NB4 (cell line): ENCODE data around the gene NFYA.
A peak's percentile ranks its signal among the peaks of the same experiment; 100 is the strongest.

Experiments
- DNase-seq: peaks from one replicate; pipeline ENCODE4 v3.0.0; 2010; ENCODE audit warnings: low read depth
- H3K4me3 ChIP-seq: one replicate; pipeline ENCODE4 v1.5.1; 2011; ENCODE audit warnings: mild to moderate bottlenecking, low read depth, low read length, moderate library complexity
- CTCF ChIP-seq: IDR thresholded peaks from one replicate; pipeline ENCODE4 v1.5.1; 2012; ENCODE audit warnings: low read depth, low read length
- MAX ChIP-seq: IDR thresholded peaks from 2 replicates; pipeline ENCODE4 v1.6.1; 2011; ENCODE audit warnings: low read depth, low read length
- MYC ChIP-seq: IDR thresholded peaks from 2 replicates; pipeline ENCODE4 v1.6.1; 2011; ENCODE audit warnings: low read depth, low read length
- POLR2A ChIP-seq: IDR thresholded peaks from 2 replicates; pipeline ENCODE4 v1.6.1; 2011; ENCODE audit warnings: mild to moderate bottlenecking; ENCODE audit not compliant: insufficient read length; ENCODE audit errors: extremely low read depth

NFYA gene

DNA sequence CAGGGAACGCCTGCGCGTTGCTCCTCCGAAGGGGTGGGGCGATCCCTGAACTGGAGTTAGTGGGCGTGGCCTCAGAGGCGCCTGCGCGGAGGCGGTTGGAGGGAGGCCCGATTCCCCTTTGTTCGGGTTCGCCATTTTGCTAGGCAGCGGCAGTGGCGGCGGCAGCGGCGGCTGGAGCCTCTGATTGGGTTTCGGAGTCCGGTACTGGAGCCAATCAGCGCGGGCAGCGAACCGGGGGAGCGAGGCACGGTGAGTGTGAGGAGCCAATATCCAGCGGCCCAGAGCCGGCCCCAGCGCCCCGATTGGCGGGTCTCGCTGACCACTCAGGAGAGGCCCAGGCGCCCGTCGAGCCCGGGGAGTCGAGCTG lies at the start of gene NFYA:
TSS of gene NFYA (plus strand) at position 139 of the 367 bp plus-strand sequence. CDS start 6,116 bp downstream, outside the sequence.
- TF ChIP-seq MAX = no peak
- TF ChIP-seq CTCF = no peak
- TF ChIP-seq MYC = no peak
- no peak for TF ChIP-seq POLR2A
- no peak for DNase-seq
- peak within 1 kb of the TSS; percentile 81 for H3K4me3 ChIP-seq

DNA sequence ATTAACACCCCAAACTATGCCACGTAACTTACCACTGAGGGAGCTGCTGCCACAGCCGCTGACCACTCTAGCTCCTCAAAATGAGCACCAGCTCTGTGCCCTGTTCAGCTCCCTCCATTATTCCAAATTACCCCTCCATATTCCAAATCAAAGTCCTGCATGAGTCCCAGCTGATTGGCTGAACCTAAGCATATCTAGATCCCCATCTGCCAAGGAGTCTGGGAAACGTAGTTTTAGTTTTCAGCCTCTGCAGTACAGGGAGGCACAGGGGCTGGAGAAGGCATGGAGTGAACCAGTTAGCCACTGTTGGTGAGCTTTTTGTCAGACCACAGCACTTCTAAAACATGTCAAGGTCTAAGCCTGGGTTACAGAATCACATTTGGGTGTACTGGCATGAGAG lies 49.7 kb upstream of the NFYA start:
- DNase-seq = no peak
- no peak for TF ChIP-seq POLR2A
- TF ChIP-seq MAX = no peak
- no peak for TF ChIP-seq CTCF
- no peak for TF ChIP-seq MYC
- H3K4me3 ChIP-seq = no peak overlapping the region

DNA sequence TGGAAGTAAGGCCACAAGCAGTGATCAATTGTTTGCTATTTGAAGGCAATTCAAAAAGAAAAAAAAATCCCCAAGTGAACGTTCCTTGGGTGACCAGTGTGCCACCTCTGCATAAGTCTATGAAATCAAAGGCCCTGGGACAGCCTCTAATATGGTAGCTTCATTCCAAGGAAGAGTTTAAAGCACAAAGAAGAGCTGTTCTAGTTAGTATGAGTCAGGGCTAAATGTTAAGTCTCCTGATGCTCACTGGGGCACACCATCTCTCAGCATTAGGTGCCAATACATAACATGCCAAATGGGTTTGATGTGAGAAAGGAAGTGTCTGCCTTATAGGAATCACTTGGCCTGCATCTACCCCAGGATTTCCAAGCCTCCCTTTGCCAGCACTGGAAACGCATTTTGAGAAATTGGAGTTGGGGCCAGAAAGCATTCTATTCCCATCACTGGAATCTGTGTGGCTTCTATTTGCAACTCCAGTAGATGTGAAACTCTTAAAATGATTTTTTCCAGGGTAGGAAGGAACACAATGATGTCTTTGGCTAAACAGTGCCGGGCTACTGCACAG lies 46.7 kb upstream of the NFYA start:
- no peak for DNase-seq
- H3K4me3 ChIP-seq = no peak overlapping the region
- no peak for TF ChIP-seq POLR2A
- TF ChIP-seq MYC = no peak
- TF ChIP-seq CTCF = no peak
- no peak for TF ChIP-seq MAX

GRCh38 chr6:41027241-41027640 lies 45.5 kb upstream of the NFYA start:
- no peak for TF ChIP-seq MAX
- TF ChIP-seq CTCF = no peak
- no peak for TF ChIP-seq POLR2A
- no peak for TF ChIP-seq MYC
- no peak for DNase-seq
- H3K4me3 ChIP-seq = peak overlapping the region; percentile 17

DNA sequence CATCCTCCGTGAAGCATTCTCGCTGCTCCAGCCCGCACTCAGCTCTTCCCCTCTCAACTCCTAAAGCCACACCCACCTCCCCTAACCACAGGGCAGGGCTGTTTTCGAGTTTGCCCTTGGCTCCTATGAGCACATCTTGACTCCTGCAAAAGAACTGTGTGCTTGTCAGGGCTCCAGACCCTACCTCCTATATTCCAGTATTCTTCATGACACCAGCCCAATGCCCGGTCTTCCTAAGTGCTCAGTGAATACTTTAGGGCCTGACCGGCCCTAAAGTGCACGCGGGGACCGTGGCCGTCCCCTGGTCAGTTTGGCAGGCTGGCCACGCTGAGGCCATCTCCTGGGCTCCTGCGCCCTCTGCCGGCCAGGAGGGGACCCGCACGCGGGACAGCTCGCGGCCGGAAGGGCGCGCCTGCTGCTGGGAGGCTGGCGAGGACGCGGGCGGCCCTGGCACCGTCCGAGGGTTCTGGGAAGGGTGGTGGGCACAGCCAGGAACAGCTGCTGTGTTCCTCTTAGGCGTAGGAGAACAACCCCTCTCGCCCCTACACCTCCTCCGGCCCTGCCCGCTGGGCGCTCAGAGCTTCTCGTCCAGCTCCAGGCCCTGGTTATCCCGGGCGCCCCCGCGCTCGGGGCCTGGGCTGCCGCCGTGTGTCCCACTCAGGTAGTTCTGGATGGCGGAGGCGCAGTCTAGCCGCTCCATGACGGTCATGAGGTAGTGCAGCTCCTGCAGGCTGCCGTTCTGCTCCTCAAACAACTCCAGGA lies 44.8 kb upstream of the NFYA start:
- peak; percentile 90 for TF ChIP-seq CTCF
- TF ChIP-seq POLR2A = no peak
- no peak for TF ChIP-seq MAX
- TF ChIP-seq MYC = no peak
- H3K4me3 ChIP-seq = peak overlapping the region; percentile 17
- peak; percentile 75 for DNase-seq
